ENCODE measurements around the gene CCDC6. TPM values are rescaled to one million over a fixed set of nuclear protein-coding genes. Genes with fewer than 3 reads are reported as not detected.

CCDC6 gene
- total RNA-seq, 1 experiment from 2014 or later = 54.9 TPM

DNA sequence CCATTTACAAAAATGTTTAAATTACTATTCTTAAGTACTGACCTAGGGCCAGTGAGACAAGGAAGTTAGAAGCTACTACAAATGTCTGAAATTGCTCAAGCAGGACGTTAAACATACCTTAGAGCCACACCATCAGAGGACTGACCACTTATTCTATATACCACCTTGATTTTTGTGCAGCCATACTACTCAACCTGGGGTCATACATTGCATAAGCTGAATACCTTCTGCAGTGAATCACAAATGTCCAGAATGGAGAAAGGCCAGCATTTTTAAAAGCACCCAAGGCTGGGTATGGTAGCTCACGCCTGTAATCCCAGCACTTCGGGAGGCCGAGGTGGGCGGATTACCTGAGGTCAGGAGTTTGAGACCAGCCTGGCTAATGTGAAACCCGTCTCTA lies 131.9 kb downstream of the CCDC6 start:
- DNase-seq (ENCODE audit: low read depth, low spot score) = no peak
- no TSS peak for BruUV-seq (replicated peaks)
- H3K9ac ChIP-seq (ENCODE audit: low read length) = no peak overlapping the region
- intact Hi-C loops (cut with micrococcal nuclease) = no loop called here
- no peaks in the 10 kb centered on the region for H3K36me3 ChIP-seq (ENCODE audit: control insufficient read depth in 1 of 2, insufficient read depth in 2 of 2, low read length in 2 of 2)
- no peak overlapping the region for H3K27ac ChIP-seq (ENCODE audit: low read depth, low read length)
- no peak overlapping the region for H3K4me3 ChIP-seq (replicated peaks in 1 of 2; ENCODE audit: low read depth in 1 of 2, low read length in 2 of 2)
- no peaks in the 10 kb centered on the region for H3K4me1 ChIP-seq (ENCODE audit: control insufficient read depth in 1 of 2, insufficient read depth in 2 of 2, low read length in 2 of 2)
- no peaks in the 10 kb centered on the region for H3K9me3 ChIP-seq (ENCODE audit: control insufficient read depth in 1 of 2, insufficient read depth in 1 of 2, low read depth in 1 of 2, low read length in 2 of 2)
- H3K27me3 ChIP-seq (ENCODE audit: insufficient read depth, low read length) = no peaks in the 10 kb centered on the region
- H2AFZ ChIP-seq (ENCODE audit: low read depth, low read length, poor library complexity, severe bottlenecking) = no peak overlapping the region
- POLR2A ChIA-PET = no interaction called here
- RAD21 ChIA-PET (ENCODE audit: low non-redundant PET in 1 of 2, low total read pairs in 2 of 2, uncharacterized antibody in 2 of 2, unreplicated experiment in 2 of 2) = no interaction called here
- no peak for ATAC-seq
- CTCF ChIA-PET = no interaction called here
- no peaks in the 10 kb centered on the region for H3K9me2 ChIP-seq (ENCODE audit: insufficient read depth)
- no peak overlapping the region for H3K4me2 ChIP-seq (ENCODE audit: low read length)
- TF ChIP-seq JUND (IDR thresholded peaks at IDR 0.05) (no peak), EZH2phosphoT487 (IDR thresholded peaks at IDR 0.05; ENCODE audit: borderline replicate concordance) (no peak), EZH2 (IDR thresholded peaks at IDR 0.05) (no peak), TCF7L2 (IDR thresholded peaks at IDR 0.05; ENCODE audit: borderline replicate concordance, extremely low read depth, insufficient read depth, insufficient read length) (no peak), SP1 (IDR thresholded peaks at IDR 0.05; ENCODE audit: low read depth) (no peak), ZFX (IDR thresholded peaks at IDR 0.05) (no peak), EGR1 (IDR thresholded peaks at IDR 0.05; ENCODE audit: low read depth) (no peak)
- H4K20me1 ChIP-seq (ENCODE audit: insufficient read depth) = no peaks in the 10 kb centered on the region
- H3K79me2 ChIP-seq (ENCODE audit: insufficient read depth, low read length) = no peaks in the 10 kb centered on the region

DNA sequence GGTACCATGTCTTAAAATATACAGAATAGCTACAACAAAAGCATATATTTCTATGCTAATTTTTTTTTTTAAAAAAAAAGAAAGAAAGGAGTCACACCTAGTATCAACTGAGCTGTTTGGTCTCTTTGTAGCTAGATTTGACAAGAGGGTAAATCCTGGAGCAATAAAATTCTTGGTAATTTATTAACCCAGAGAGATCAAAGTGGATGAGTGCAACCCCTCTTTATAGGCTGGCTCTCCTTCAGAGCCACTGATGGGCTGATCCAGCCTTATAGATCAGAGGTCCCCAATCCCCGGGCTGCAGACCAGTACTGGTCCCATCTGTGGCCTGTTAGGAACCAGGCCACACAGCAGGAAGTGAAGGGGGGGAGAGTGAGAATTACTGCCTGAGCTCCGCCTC lies 133.3 kb downstream of the CCDC6 start:
- H3K36me3 ChIP-seq (ENCODE audit: control insufficient read depth in 1 of 2, insufficient read depth in 2 of 2, low read length in 2 of 2) = no peaks in the 10 kb centered on the region
- intact Hi-C loops (cut with micrococcal nuclease) = no loop called here
- no peak overlapping the region for H3K4me3 ChIP-seq (replicated peaks in 1 of 2; ENCODE audit: low read depth in 1 of 2, low read length in 2 of 2)
- RAD21 ChIA-PET (ENCODE audit: low non-redundant PET in 1 of 2, low total read pairs in 2 of 2, uncharacterized antibody in 2 of 2, unreplicated experiment in 2 of 2) = no interaction called here
- CTCF ChIA-PET = no interaction called here
- H3K27me3 ChIP-seq (ENCODE audit: insufficient read depth, low read length) = no peaks in the 10 kb centered on the region
- H4K20me1 ChIP-seq (ENCODE audit: insufficient read depth) = no peaks in the 10 kb centered on the region
- H3K27ac ChIP-seq (ENCODE audit: low read depth, low read length) = no peak overlapping the region
- no TSS peak for BruUV-seq (replicated peaks)
- POLR2A ChIA-PET = no interaction called here
- no peaks in the 10 kb centered on the region for H3K9me3 ChIP-seq (ENCODE audit: control insufficient read depth in 1 of 2, insufficient read depth in 1 of 2, low read depth in 1 of 2, low read length in 2 of 2)
- no peak overlapping the region for H2AFZ ChIP-seq (ENCODE audit: low read depth, low read length, poor library complexity, severe bottlenecking)
- no peaks in the 10 kb centered on the region for H3K4me1 ChIP-seq (ENCODE audit: control insufficient read depth in 1 of 2, insufficient read depth in 2 of 2, low read length in 2 of 2)
- no peaks in the 10 kb centered on the region for H3K79me2 ChIP-seq (ENCODE audit: insufficient read depth, low read length)
- H3K9ac ChIP-seq (ENCODE audit: low read length) = no peak overlapping the region
- H3K4me2 ChIP-seq (ENCODE audit: low read length) = no peak overlapping the region
- no peaks in the 10 kb centered on the region for H3K9me2 ChIP-seq (ENCODE audit: insufficient read depth)
- DNase-seq (ENCODE audit: low read depth, low spot score) = no peak
- ATAC-seq = no peak
- TF ChIP-seq, protein P1, sequence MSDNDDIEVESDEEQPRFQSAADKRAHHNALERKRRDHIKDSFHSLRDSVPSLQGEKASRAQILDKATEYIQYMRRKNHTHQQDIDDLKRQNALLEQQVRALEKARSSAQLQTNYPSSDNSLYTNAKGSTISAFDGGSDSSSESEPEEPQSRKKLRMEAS (IDR thresholded peaks at IDR 0.05) = no peak
- TF ChIP-seq TCF7L2 (IDR thresholded peaks at IDR 0.05; ENCODE audit: borderline replicate concordance, extremely low read depth, insufficient read depth, insufficient read length) (no peak), ZFX (IDR thresholded peaks at IDR 0.05) (no peak), CBX3 (IDR thresholded peaks at IDR 0.05; ENCODE audit: low read depth) (no peak), CTCF (IDR thresholded peaks at IDR 0.05 in 2 of 3, conservative IDR thresholded peaks at IDR 0.05 in 1 of 3; ENCODE audit: borderline replicate concordance in 1 of 3, insufficient read depth in 1 of 3, low read depth in 2 of 3, low read length in 2 of 3) (no peak), ZNF274 (IDR thresholded peaks at IDR 0.05; ENCODE audit: low read depth, low read length) (no peak), RAD21 (IDR thresholded peaks at IDR 0.05; ENCODE audit: low read depth) (no peak), CEBPB (IDR thresholded peaks at IDR 0.05; ENCODE audit: low read depth) (no peak), JUND (IDR thresholded peaks at IDR 0.05) (no peak), POLR2AphosphoS5 (IDR thresholded peaks at IDR 0.05; ENCODE audit: low read depth, low read length) (no peak), POLR2A (IDR thresholded peaks at IDR 0.05; ENCODE audit: borderline replicate concordance, extremely low read depth, insufficient read depth, insufficient read length) (no peak), REST (IDR thresholded peaks at IDR 0.05; ENCODE audit: low read depth) (no peak), SRF (IDR thresholded peaks at IDR 0.05; ENCODE audit: low read depth) (no peak), ELF1 (IDR thresholded peaks at IDR 0.05; ENCODE audit: borderline replicate concordance, low read depth) (no peak)
